Lower leg skin (tissue), 4 donors: ENCODE measurements around the gene KCNJ6. TPM values are rescaled to one million over a fixed set of nuclear protein-coding genes. Genes with fewer than 3 reads are reported as not detected.

Experiments used
- DNase-seq, 2 donors: peaks; one replicate each; pipeline ENCODE4 v3.0.0-alpha.2; 2019; ENCODE audit warnings: low spot score in 2 of 2
- H3K4me3 ChIP-seq: fragments of 200-600 bp; sonication (generic); 2 replicates; pipeline ENCODE4 v1.5.1; 2017; ENCODE audit warnings: mild to moderate bottlenecking, low read depth; ENCODE audit not compliant: poor library complexity, severe bottlenecking
- CTCF ChIP-seq, 3 donors: fragments of 450-650 bp; IDR thresholded peaks; one replicate each; pipeline ENCODE4 v1.5.1; 2016; ENCODE audit warnings: antibody characterized with exemption in 3 of 3, mild to moderate bottlenecking in 3 of 3, moderate library complexity in 2 of 3
- POLR2A ChIP-seq, 2 donors: fragments of 450-650 bp; IDR thresholded peaks; one replicate each; pipeline ENCODE4 v1.6.1; 2016 to 2017; ENCODE audit warnings: antibody characterized with exemption in 2 of 2, mild to moderate bottlenecking in 1 of 2, moderate library complexity in 1 of 2
- WGBS, 2 donors: methylation state at CpG; one replicate each; pipeline ENCODE4 v1.1.5; 2018; 5-methylcytosine and 5-hydroxymethylcytosine counted together
- intact Hi-C: fragments of 100-400 bp; cut with DNase I; formaldehyde crosslinking; loops from one replicate; pipeline ENCODE4 v1.15.0; 2023; ENCODE audit warnings: low total_unique reads
- total RNA-seq, 4 donors: library from RNA; depleted of rRNA; stranded (reverse); fragments of >200 nt; gene quantifications; one replicate each; pipeline ENCODE4 v1.1.0, GENCODE V29; 2016

The KCNJ6 gene
- total RNA-seq, 4 donors from 2014 or later = 0.04 TPM; not detected in 3

GRCh38 chr21:37799211-37800056, 116.8 kb downstream of the KCNJ6 start:
- no peak for TF ChIP-seq POLR2A (IDR thresholded peaks at IDR 0.05)
- no peak for TF ChIP-seq CTCF (IDR thresholded peaks at IDR 0.05)
- H3K4me3 ChIP-seq = no peak overlapping the region
- WGBS, 2 donors = 47 to 48% methylated on average over 3 of the region's 3 CpGs
- DNase-seq = no peak
- intact Hi-C loops = no loop called here

GRCh38 chr21:37797403-37797802, 118.9 kb downstream of the KCNJ6 start:
- intact Hi-C loops = no loop called here
- DNase-seq = no peak
- 64 to 72% methylated on average over 4 of the region's 4 CpGs for WGBS, 2 donors
- TF ChIP-seq CTCF (IDR thresholded peaks at IDR 0.05) (no peak), POLR2A (IDR thresholded peaks at IDR 0.05) (no peak)
- H3K4me3 ChIP-seq = no peak overlapping the region

- WGBS, 2 donors = 90 to 92% methylated on average over 13 of the region's 13 CpGs
- intact Hi-C loops = no loop called here
- no peak for DNase-seq
- TF ChIP-seq POLR2A (IDR thresholded peaks at IDR 0.05) (no peak), CTCF (IDR thresholded peaks at IDR 0.05) (no peak)
- no peak overlapping the region for H3K4me3 ChIP-seq
Measured at GRCh38 chr21:37796011-37796410, 120.2 kb downstream of the KCNJ6 start.

- TF ChIP-seq POLR2A (IDR thresholded peaks at IDR 0.05) (no peak), CTCF (IDR thresholded peaks at IDR 0.05) (no peak)
- intact Hi-C loops = no loop called here
- 56 to 62% methylated on average over 1 of the region's 1 CpG for WGBS, 2 donors
- DNase-seq = no peak
- H3K4me3 ChIP-seq = no peak overlapping the region
Measured at GRCh38 chr21:37793660-37794059, 122.6 kb downstream of the KCNJ6 start.

- intact Hi-C loops = no loop called here
- no peak overlapping the region for H3K4me3 ChIP-seq
- 75% methylated on average over 3 of the region's 3 CpGs for WGBS, 2 donors
- no peak for DNase-seq
- TF ChIP-seq POLR2A (IDR thresholded peaks at IDR 0.05) = no peak
- no peak for TF ChIP-seq CTCF (IDR thresholded peaks at IDR 0.05)
Measured at GRCh38 chr21:37792046-37792445, 124.2 kb downstream of the KCNJ6 start.

GRCh38 chr21:37790905-37791304, 125.4 kb downstream of the KCNJ6 start:
- DNase-seq = no peak
- 65 to 79% methylated on average over 5 of the region's 5 CpGs for WGBS, 2 donors
- TF ChIP-seq POLR2A (IDR thresholded peaks at IDR 0.05) (no peak), CTCF (IDR thresholded peaks at IDR 0.05) (no peak)
- intact Hi-C loops = no loop called here
- H3K4me3 ChIP-seq = no peak overlapping the region
